GM12872 (cell line): ENCODE data around the gene VWA3B.

Experiments used
- TF ChIP-seq, protein P1 (sequence below): IDR thresholded peaks from 3 replicates; pipeline ENCODE4 v1.5.1; 2011; ENCODE audit warnings: low read depth, mild to moderate bottlenecking, low read length, moderate library complexity; ENCODE audit not compliant: insufficient read depth

The VWA3B gene

DNA sequence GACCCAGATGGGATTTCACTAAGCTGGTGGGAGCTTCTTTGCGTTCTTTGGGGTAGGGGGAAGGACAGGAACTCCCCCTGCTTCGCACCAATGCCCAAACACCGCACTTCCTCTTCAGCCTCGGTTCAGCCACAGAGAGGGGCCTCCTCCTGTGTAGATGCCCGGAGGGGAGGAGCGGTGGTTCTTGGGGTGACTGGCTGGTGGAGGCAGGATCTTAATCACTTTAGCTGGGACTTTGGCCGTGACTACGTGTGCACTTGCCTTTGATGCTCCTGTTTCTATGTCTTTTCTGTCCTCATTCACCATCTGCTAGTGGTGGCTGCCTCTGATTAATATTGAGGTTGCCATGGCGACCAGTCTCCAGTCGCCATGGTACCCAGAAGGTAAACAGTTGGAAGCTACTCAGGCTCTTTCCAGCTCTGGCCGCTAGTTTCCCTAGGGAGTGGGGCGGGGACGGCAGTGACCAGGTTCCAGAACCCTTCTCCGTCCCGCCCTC, 261.1 kb downstream of the VWA3B start:
- TF ChIP-seq, protein P1, sequence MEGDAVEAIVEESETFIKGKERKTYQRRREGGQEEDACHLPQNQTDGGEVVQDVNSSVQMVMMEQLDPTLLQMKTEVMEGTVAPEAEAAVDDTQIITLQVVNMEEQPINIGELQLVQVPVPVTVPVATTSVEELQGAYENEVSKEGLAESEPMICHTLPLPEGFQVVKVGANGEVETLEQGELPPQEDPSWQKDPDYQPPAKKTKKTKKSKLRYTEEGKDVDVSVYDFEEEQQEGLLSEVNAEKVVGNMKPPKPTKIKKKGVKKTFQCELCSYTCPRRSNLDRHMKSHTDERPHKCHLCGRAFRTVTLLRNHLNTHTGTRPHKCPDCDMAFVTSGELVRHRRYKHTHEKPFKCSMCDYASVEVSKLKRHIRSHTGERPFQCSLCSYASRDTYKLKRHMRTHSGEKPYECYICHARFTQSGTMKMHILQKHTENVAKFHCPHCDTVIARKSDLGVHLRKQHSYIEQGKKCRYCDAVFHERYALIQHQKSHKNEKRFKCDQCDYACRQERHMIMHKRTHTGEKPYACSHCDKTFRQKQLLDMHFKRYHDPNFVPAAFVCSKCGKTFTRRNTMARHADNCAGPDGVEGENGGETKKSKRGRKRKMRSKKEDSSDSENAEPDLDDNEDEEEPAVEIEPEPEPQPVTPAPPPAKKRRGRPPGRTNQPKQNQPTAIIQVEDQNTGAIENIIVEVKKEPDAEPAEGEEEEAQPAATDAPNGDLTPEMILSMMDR: no peak

DNA sequence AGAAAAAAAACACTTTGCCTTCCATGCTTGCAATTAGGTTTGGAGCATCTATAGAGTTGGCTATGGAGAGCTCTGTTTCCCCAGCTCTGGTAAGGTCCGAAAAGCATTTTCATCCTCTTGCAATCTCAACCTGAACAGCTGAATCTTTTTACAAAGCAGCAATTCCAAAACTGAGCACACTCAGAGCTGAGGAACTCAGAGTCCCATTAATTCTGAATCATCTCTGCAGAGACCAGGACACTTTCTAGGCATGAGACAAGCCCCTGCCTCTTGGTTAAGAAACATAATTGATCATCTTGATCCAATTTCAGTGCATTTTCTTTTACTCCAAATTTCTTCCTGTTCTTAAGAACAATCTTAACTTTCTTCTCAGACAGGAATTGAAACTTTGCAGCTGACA, 263.4 kb downstream of the VWA3B start:
- TF ChIP-seq, protein P1: no peak

DNA sequence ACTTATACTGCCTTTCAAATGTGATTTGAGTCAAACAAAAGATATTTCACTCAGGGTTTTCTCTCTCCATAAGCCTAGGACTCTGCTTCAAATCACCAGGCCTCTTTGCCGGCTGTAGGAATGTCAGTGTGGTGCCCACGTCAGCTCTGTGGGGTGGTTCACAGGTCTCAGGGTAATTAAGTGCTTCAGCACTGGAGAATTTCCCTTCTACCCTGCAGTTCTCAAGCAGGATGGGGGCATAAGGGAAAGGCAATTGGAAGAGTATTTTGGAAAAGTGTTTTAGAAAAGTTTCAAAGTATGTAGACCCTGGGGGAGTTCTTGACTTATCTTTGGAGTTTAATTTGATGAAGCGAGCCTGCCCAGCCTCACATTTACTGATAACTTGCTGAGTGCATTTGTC, 268.9 kb downstream of the VWA3B start:
- TF ChIP-seq, protein P1: no peak

DNA sequence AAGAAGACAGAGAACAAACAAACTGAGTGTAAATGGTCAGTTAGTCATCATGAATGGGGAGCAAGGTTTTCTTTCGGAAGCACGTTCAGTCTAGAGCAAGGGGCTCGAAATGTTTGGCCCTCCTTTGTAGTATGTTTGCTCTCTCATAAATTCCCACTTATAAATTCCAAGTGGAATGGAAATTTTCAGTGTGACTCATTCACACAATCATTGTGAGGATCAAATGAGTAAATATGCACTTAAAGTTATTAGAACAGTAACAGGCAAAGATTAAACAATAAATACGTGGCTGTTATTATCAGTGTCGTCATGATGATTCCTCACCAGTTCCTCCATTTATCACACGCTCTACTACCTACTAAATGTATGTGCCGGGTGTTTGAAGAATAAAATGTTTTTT, 269.8 kb downstream of the VWA3B start:
- TF ChIP-seq, protein P1: no peak

DNA sequence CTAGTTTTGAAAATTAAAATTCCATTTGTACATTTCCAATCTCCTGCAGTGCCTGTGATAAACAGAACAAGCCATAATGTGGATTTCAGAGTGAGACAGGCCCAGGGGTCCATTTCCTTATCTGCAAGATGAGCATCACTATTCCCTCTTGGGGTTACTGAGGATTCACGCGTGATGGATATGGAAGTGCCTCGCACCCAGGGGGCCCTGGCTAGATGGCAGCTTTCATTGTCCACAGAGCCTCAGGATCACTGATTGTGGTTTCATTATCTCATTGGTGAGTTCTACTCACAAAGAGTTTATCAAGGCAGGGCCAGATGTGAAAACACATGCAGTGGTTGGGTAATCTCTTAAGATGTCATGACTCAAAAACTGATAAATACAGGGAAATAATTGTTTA, 270.9 kb downstream of the VWA3B start:
- TF ChIP-seq, protein P1: no peak

DNA sequence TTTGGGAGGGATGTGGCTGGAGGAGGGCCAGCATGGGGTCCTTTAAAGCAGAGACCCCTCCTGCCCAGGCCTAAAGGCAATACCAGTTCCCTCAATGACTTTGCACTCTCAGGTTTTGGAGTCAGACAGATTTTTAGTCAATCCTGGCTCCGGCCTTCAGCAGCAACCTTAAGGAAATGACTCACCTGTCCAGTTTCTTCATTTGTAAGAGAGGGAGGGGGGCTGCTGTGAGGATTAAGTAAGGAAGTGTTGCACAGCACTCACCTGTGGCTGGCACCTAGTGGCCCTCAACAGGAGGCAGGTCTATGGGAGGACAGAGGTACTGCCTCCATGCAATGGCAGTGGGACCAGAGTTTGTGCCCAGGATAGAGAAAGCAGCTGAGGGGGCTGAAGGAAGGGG, 273.0 kb downstream of the VWA3B start:
- TF ChIP-seq, protein P1: no peak
